Pancreas (tissue), 10 donors: ENCODE results near the gene EMP3. TPM values are rescaled to one million over a fixed set of nuclear protein-coding genes. Genes with fewer than 3 reads are reported as not detected.

Source experiments
- ATAC-seq, 4 donors: fragments of 200-7000 bp; cut with Tn5 transposase; one replicate each; pipeline versions ENCODE4 v1.8.0 to v1.9.1; 2020; ENCODE audit warnings: mild to moderate bottlenecking in 4 of 4, moderate library complexity in 4 of 4
- DNase-seq, 6 donors: peaks; one replicate each; pipeline ENCODE4 v3.0.0-alpha.2; 2020
- FAIRE-seq: peaks from 2 replicates; lab custom pipeline; 2012; peaks lifted over from hg19 to GRCh38; lab: Jason Lieb, UNC
- H3K27ac ChIP-seq, 4 donors: fragments of 200-600 bp; sonication (generic); 1 replicate in 3 of 4; 2 replicates in 1 of 4; pipeline versions ENCODE4 v1.5.0 to v1.8.0; 2020
- H3K27me3 ChIP-seq, 4 donors: fragments of 200-600 bp; one replicate each; pipeline ENCODE4 v1.8.0; 2021
- H3K36me3 ChIP-seq, 3 donors: fragments of 200-600 bp; sonication (generic) in 1 of 3; one replicate each; pipeline versions ENCODE4 v1.5.0 to v1.8.0; 2020 to 2021
- H3K4me1 ChIP-seq, 3 donors: fragments of 200-600 bp; one replicate each; pipeline ENCODE4 v1.8.0; 2021
- H3K4me3 ChIP-seq, 4 donors: fragments of 200-600 bp; sonication (generic) in 2 of 4; one replicate each; pipeline versions ENCODE4 v1.5.0 to v1.8.0; 2020 to 2021
- H3K9me3 ChIP-seq, 4 donors: fragments of 200-600 bp; one replicate each; pipeline ENCODE4 v1.8.0; 2021
- WGBS, 2 donors: extraction: QIAGEN DNeasy Blood & Tissue Kit; methylation state at CpG; one replicate each; pipeline ENCODE4 v1.1.7; 2013; 5-methylcytosine and 5-hydroxymethylcytosine counted together
- intact Hi-C, 3 donors: fragments of 100-400 bp; cut with DNase I; formaldehyde crosslinking; loops; one replicate each; pipeline versions ENCODE4 v1.11.1 to v1.14.2; 2022
- polyA plus RNA-seq, 2 donors: library from polyadenylated mRNA; stranded (reverse); fragments of 200-250 nt; gene quantifications; one replicate each; pipeline ENCODE4 v1.2.3, GENCODE V29; 2013
- total RNA-seq, 6 donors: library from RNA; stranded (reverse); fragmentation: NEBNext Ultra II Directional in 4 of 6; extraction: Animal tissue kit (Norgen Biotek cat#: 25700) in 4 of 6; gene quantifications; one replicate each; pipeline versions ENCODE4 v1.2.1 to v1.2.4, GENCODE V29; 2021 to 2023
- TF ChIP-seq, protein P1 (sequence below), 4 donors: fragments of 200-600 bp; sonication (generic) in 3 of 4; IDR thresholded peaks; one replicate each; pipeline versions ENCODE4 v1.5.0 to v1.8.0; 2021; ENCODE audit warnings: antibody characterized with exemption in 4 of 4
- donor health status: healthy with polysubstance abuse.
- donor health status: DM: no; HTN: no; CAD: no; lungs with moderate emphysema.
- donor health status: DM: no; HTN: no; CAD: no.
- donor health status: control.
- donor health status: control.
- donor health status: Bipolar disorder and iron deficiency.
- donor health status: DM: yes; HTN: yes; CAD: no.
- donor health status: DM: no; HTN: no; CAD: no.
- donor health status: DM: no; HTN: no; CAD: no.
- donor health status: DM: yes; HTN: yes; CAD: no.

The EMP3 gene
- total and polyA plus RNA-seq, 8 donors = 2.5 to 23.8 (median 11.0) TPM

DNA sequence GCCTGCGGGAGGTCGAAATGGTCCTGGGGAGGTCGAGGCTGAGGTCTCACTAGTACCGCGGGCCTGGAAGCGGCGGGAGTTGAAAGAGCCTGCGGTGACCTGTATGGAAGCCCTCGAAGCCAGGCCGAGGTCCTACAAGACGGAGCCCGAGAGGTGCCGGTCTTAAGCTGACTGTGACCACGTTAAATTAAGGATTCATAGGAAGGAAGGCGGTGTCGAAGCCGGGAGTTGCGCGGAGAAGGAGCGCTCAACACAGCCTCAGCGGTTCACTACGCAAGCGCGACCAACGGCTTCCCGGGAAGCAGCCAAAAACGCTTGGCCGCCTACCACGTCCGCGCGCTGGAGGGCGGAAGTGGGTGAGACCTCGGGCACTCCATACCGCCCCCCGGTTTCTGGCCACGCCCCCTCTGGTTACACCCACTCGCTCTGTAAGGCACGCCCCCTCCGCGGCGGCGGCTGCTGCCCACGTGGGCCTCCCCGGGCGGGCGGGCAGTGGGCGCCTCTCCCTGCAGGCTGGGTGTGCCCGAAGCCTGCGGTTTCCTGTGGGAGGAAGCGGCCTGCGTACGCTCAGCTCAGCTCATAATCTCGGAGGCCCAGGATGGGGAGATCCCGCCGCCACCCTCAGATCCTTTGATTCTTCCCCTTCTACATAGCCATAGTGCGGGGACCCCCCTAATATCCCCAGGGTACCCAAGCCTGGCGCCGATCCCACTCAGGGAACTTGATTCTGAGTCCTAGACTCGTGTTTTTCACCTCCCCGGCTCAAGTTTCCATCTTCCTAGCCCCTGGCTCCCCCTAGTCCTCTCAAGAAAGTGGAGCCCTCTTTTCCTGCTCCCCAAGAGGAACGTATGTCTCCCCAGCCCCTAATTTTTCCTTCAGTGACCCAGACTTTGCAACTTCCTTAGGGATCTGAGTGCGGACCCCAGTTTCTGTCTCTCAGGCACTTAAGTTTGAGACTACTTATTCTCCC lies 3.4 kb upstream of the EMP3 start:
- peak; percentile 87 to 92 (median 89) for ATAC-seq
- peak; percentile 97 to 100 (median 99) for DNase-seq
- H3K4me1 ChIP-seq = peaks cover 0 to 9% (median 0%) of the 10 kb centered on the region in 3 donors
- TF ChIP-seq, protein P1, sequence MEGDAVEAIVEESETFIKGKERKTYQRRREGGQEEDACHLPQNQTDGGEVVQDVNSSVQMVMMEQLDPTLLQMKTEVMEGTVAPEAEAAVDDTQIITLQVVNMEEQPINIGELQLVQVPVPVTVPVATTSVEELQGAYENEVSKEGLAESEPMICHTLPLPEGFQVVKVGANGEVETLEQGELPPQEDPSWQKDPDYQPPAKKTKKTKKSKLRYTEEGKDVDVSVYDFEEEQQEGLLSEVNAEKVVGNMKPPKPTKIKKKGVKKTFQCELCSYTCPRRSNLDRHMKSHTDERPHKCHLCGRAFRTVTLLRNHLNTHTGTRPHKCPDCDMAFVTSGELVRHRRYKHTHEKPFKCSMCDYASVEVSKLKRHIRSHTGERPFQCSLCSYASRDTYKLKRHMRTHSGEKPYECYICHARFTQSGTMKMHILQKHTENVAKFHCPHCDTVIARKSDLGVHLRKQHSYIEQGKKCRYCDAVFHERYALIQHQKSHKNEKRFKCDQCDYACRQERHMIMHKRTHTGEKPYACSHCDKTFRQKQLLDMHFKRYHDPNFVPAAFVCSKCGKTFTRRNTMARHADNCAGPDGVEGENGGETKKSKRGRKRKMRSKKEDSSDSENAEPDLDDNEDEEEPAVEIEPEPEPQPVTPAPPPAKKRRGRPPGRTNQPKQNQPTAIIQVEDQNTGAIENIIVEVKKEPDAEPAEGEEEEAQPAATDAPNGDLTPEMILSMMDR (IDR thresholded peaks at IDR 0.05) = peak in 1 of 4 donors; percentile 7
- H3K36me3 ChIP-seq = no peaks in the 10 kb centered on the region
- no peaks in the 10 kb centered on the region for H3K27me3 ChIP-seq
- H3K27ac ChIP-seq = peak overlapping the region; percentile 94 to 100 (median 96)
- peak overlapping the region; percentile 16 to 67 (median 58) for H3K4me3 ChIP-seq
- FAIRE-seq = no peak
- WGBS, 2 donors = 3 to 6% methylated on average over 39 to 63 of the region's 63 CpGs
- H3K9me3 ChIP-seq = no peaks in the 10 kb centered on the region
- intact Hi-C loops = no loop called here

DNA sequence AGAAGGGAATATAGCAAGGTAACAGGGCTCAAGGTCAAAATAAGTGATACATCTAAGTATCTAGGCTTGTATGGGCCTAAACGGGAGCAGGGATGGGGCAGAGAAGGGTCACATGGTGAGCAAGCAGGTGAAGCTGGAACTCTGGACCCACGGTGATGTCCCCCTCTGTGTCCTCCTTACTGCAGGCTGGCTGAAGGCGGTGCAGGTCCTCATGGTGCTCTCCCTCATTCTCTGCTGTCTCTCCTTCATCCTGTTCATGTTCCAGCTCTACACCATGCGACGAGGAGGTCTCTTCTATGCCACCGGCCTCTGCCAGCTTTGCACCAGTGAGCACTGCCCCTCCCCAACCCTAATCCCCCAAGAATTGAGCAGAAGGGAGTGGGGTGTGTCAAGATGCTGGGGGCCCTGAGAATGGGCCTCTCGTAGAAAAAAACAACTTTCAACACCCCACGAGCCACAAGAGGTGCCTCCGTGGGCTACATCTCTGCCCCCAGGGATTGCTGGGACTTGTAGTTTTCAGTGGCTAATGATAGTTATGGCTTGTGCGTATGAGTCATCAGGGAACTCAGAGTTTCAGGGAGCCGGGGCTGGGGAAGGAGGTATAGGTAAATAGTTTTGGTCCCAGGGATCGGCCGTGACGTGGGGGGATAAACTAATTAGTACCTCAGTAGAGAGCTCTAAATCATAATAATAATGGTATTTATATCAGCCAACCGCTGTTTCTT lies 4.0 kb downstream of the EMP3 start:
- DNase-seq = peak in 1 of 6 donors; percentile 36
- H3K4me3 ChIP-seq = no peak overlapping the region
- no peaks in the 10 kb centered on the region for H3K27me3 ChIP-seq
- TF ChIP-seq, protein P1 (IDR thresholded peaks at IDR 0.05) = no peak
- intact Hi-C loops = no loop called here
- 65 to 71% methylated on average over 15 of the region's 15 CpGs for WGBS, 2 donors
- no peak for ATAC-seq
- H3K27ac ChIP-seq = peak overlapping the region in 2 of 4 donors; percentile 90 to 95
- H3K36me3 ChIP-seq = no peaks in the 10 kb centered on the region
- H3K4me1 ChIP-seq = peaks cover 0 to 24% (median 8%) of the 10 kb centered on the region in 3 donors
- no peaks in the 10 kb centered on the region for H3K9me3 ChIP-seq
- FAIRE-seq = no peak

DNA sequence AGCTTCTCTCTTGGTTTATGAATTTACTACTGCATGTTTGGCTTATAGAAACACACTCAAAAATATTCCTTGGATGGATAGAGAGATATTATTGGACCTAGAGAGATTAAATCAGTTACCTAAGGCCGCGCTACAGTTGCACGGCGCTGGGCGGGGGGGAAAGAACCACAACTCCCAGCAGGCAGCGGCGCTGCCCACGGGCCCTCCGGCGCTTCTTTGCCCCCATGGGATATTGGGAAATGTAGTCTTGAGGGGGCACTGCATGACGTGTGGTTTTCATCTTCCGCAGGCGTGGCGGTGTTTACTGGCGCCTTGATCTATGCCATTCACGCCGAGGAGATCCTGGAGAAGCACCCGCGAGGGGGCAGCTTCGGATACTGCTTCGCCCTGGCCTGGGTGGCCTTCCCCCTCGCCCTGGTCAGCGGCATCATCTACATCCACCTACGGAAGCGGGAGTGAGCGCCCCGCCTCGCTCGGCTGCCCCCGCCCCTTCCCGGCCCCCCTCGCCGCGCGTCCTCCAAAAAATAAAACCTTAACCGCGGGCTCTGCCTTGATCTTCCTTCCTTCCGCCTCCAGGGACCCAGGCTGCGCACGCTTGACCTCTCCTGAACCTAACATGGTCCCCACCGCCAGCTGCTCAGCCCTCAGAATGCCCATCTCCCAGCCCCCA lies 4.8 kb downstream of the EMP3 start:
- Histone ChIP-seq H3K4me1 (peaks cover 0 to 24% (median 8%) of the 10 kb centered on the region in 3 donors), H3K27me3 (no peaks in the 10 kb centered on the region), H3K36me3 (no peaks in the 10 kb centered on the region), H3K4me3 (peak overlapping the region; percentile 24 to 57 (median 54)), H3K9me3 (no peaks in the 10 kb centered on the region), H3K27ac (peak overlapping the region; percentile 66 to 95 (median 81))
- intact Hi-C loops = no loop called here
- FAIRE-seq (no peak), ATAC-seq (peak; percentile 61 to 73 (median 69)), DNase-seq (peak; percentile 83 to 91 (median 84))
- TF ChIP-seq, protein P1 (IDR thresholded peaks at IDR 0.05) = no peak
- 5 to 8% methylated on average over 32 to 41 of the region's 41 CpGs for WGBS, 2 donors

DNA sequence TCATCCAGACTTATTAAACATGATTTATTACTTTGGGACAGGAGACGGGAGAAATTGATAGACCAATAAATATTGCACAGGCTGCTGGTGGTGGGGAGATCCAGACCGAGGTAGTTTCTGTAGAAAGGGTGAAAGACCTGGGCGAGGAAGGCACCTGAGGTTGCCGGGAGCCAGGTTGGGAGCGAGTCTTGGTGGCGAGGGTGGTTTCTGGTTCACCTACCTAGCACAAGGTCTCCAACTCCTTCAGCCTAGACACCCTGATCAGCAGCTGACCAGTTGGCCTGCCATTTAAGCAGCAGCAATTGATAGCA lies 7.0 kb downstream of the EMP3 start:
- Histone ChIP-seq H3K27ac (peak overlapping the region; percentile 72 to 96 (median 92)), H3K4me1 (peaks cover 0 to 24% (median 8%) of the 10 kb centered on the region in 3 donors), H3K36me3 (no peaks in the 10 kb centered on the region), H3K27me3 (no peaks in the 10 kb centered on the region), H3K9me3 (no peaks in the 10 kb centered on the region), H3K4me3 (peak overlapping the region in 2 of 4 donors; percentile 4 to 52)
- FAIRE-seq (no peak), ATAC-seq (no peak), DNase-seq (no peak)
- WGBS, 2 donors = 4 to 8% methylated on average over 6 of the region's 6 CpGs
- TF ChIP-seq, protein P1 (IDR thresholded peaks at IDR 0.05) = no peak
- intact Hi-C loops = no loop called here
